Osteoblast (primary cell): ENCODE results near the gene NDUFA13. TPM values are rescaled to one million over a fixed set of nuclear protein-coding genes. Genes with fewer than 3 reads are reported as not detected.
A peak's percentile ranks its signal among the peaks of the same experiment; 100 is the strongest.

Experiments
- DNase-seq: peaks from one replicate; pipeline ENCODE4 v3.0.0; 2011; ENCODE audit warnings: low spot score, mixed read lengths; ENCODE audit not compliant: insufficient read length; ENCODE audit errors: missing footprints
- H2AFZ ChIP-seq: 2 replicates; pipeline ENCODE4 v1.6.0; 2011; ENCODE audit warnings: mild to moderate bottlenecking, low read length
- H3K27ac ChIP-seq: 2 replicates; pipeline ENCODE4 v1.5.1; 2011; ENCODE audit warnings: mild to moderate bottlenecking, low read depth, low read length, moderate library complexity
- H3K27me3 ChIP-seq: 2 replicates; pipeline ENCODE4 v1.6.0; 2012; ENCODE audit warnings: mild to moderate bottlenecking, control low read depth, inconsistent platforms, low read length, moderate library complexity; ENCODE audit not compliant: insufficient read depth
- H3K36me3 ChIP-seq: 2 replicates; pipeline ENCODE4 v1.5.1; 2011; ENCODE audit warnings: mild to moderate bottlenecking, low read length, control low read depth, moderate library complexity; ENCODE audit not compliant: insufficient read depth
- H3K4me1 ChIP-seq: 2 replicates; pipeline ENCODE4 v1.5.1; 2011; ENCODE audit warnings: mild to moderate bottlenecking, low read length, control low read depth, moderate library complexity; ENCODE audit not compliant: insufficient read depth
- H3K4me2 ChIP-seq: 2 replicates; pipeline ENCODE4 v1.6.0; 2011; ENCODE audit warnings: mild to moderate bottlenecking, low read length; ENCODE audit not compliant: insufficient read depth
- H3K4me3 ChIP-seq: fragments of 200-600 bp; sonication (generic); 3 replicates; pipeline ENCODE4 v1.5.1; 2012; ENCODE audit warnings: mild to moderate bottlenecking, low read length, inconsistent platforms; ENCODE audit not compliant: insufficient read depth
- H3K79me2 ChIP-seq: 2 replicates; pipeline ENCODE4 v1.6.0; 2012; ENCODE audit warnings: mild to moderate bottlenecking, low read length, control low read depth, inconsistent platforms; ENCODE audit not compliant: insufficient read depth
- H3K9me3 ChIP-seq: 2 replicates; pipeline ENCODE4 v1.5.1; 2011; ENCODE audit warnings: low read depth, low read length, control low read depth
- H4K20me1 ChIP-seq: 2 replicates; pipeline ENCODE4 v1.6.0; 2012; ENCODE audit warnings: mild to moderate bottlenecking, low read length, control low read depth; ENCODE audit not compliant: insufficient read depth
- total RNA-seq: library from RNA; depleted of rRNA; stranded (reverse); fragments of >200 nt; gene quantifications from 2 replicates; pipeline ENCODE4 v1.2.3, GENCODE V29; 2012
- TF ChIP-seq, protein P1 (sequence below): IDR thresholded peaks from 2 replicates; pipeline ENCODE4 v1.5.1; 2011; ENCODE audit warnings: mild to moderate bottlenecking, low read depth, low read length, moderate library complexity; ENCODE audit errors: extremely low read depth

The NDUFA13 gene
- total RNA-seq, 1 donor = 160 TPM

DNA sequence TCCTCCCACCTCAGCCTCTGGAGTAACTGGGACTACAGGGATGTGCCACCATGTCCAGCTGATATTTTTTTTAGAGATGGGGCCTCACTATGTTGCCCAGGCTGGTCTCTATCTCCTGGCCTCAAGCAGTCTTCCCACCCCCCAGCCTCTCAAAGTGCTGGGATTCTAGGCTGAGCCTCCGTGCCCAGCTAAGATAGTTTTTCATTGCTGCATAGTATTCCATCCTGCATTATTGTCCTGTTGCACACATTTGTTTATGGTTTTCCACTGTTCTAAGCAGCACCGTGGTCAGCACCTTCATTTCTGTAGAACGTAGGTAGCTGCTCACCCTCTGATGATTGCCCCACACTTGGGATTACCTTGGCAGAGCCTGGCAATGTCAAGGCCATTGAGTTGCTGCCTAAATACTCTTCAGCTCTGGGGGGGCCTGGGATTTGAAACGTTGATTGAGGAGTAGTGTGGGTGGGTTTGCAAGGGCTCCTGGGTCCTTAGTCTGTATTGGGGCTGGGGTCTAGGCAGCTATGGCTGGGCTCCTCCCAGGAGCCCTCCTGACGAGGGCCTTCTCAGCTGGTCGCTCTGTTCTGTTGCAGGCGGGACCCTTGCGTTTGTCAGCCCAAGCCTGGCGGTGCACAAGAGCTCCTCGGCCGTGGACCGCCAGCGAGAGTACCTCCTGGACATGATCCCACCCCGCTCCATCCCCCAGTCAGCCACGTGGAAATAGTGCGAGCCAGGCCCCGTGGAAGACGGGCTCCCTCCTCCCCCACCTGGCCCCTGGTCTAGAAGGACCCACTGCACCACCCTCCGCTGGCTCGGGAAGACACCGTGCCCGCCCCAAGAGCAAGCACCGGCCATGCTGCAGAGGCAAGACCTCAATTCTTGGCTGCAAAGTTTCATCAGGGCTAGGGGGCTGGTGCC lies 11.0 kb upstream of the NDUFA13 start:
- peak; percentile 78 for DNase-seq

DNA sequence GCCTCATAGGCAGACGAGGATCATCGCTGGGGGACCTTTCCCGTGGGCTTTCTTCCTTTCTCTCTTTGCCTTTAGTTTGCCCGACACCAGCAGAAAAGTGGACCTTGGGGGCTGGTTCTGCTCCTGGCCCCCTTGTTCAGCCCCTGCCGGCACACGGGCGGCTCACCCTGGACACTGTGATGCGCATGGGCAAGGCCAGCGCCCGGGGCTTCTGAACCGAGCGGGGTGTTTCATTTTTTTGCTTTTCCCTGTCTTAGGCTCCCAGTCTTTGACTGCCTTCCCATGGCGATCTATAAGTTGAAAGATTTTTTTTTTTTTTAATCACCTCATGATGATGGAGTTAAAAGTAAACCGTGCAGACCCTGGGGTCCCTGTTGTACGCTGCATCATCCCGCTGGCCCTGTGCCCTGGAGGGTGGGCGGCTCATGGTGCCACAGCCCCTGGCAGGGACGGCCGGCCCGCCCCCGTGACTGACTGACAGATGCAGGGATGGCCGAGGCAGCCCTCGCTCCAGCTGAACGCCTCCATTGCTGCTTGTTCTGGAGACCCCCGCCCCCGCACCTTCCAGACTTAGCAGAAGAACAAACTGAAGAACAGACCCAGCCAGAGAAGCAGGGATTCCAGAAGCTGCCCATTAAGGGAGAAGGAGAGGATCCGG lies 10.2 kb upstream of the NDUFA13 start:
- Histone ChIP-seq H3K79me2 (peaks cover under 1% of the 10 kb centered on the region), H2AFZ (no peak overlapping the region), H3K27ac (no peak overlapping the region), H3K9me3 (no peaks in the 10 kb centered on the region), H3K4me2 (no peak overlapping the region), H4K20me1 (peaks cover 8% of the 10 kb centered on the region), H3K36me3 (peaks cover 60% of the 10 kb centered on the region), H3K4me3 (no peak overlapping the region), H3K4me1 (no peaks in the 10 kb centered on the region), H3K27me3 (no peaks in the 10 kb centered on the region)
- peak; percentile 76 for DNase-seq
- TF ChIP-seq, protein P1, sequence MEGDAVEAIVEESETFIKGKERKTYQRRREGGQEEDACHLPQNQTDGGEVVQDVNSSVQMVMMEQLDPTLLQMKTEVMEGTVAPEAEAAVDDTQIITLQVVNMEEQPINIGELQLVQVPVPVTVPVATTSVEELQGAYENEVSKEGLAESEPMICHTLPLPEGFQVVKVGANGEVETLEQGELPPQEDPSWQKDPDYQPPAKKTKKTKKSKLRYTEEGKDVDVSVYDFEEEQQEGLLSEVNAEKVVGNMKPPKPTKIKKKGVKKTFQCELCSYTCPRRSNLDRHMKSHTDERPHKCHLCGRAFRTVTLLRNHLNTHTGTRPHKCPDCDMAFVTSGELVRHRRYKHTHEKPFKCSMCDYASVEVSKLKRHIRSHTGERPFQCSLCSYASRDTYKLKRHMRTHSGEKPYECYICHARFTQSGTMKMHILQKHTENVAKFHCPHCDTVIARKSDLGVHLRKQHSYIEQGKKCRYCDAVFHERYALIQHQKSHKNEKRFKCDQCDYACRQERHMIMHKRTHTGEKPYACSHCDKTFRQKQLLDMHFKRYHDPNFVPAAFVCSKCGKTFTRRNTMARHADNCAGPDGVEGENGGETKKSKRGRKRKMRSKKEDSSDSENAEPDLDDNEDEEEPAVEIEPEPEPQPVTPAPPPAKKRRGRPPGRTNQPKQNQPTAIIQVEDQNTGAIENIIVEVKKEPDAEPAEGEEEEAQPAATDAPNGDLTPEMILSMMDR = no peak

More for the DNA sequence above, 11.0 kb upstream of the NDUFA13 start:
- Histone ChIP-seq H4K20me1 (peaks cover 8% of the 10 kb centered on the region), H3K36me3 (peaks cover 65% of the 10 kb centered on the region), H3K9me3 (no peaks in the 10 kb centered on the region), H3K4me3 (no peak overlapping the region), H3K79me2 (peaks cover 4% of the 10 kb centered on the region), H3K4me1 (no peaks in the 10 kb centered on the region), H3K27me3 (no peaks in the 10 kb centered on the region), H2AFZ (no peak overlapping the region), H3K27ac (no peak overlapping the region), H3K4me2 (no peak overlapping the region)
- TF ChIP-seq, protein P1 = no peak

DNA sequence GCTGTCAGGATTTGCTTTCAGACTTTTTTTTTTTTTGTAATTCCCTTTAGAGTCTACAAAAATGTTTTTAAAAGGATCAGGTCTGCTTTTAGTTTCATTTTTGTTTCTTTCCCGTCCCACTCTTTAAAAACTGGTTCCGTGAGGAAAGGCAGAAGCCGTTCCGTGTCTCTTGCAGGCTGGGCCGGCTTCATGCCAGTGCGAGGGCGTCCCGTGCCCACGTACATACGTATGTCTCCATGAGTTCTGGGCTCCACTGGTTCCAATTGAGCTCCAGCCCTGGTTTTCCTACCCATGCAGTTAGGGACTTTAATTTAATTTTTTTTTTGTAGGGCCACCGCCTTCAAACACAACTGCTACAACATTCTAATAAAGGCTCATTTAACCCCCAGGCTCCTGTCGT lies 9.4 kb upstream of the NDUFA13 start:
- Histone ChIP-seq H3K27me3 (no peaks in the 10 kb centered on the region), H3K27ac (no peak overlapping the region), H3K4me2 (no peak overlapping the region), H3K79me2 (no peaks in the 10 kb centered on the region), H3K9me3 (no peaks in the 10 kb centered on the region), H3K36me3 (peaks cover 55% of the 10 kb centered on the region), H4K20me1 (peaks cover 8% of the 10 kb centered on the region), H3K4me1 (no peaks in the 10 kb centered on the region), H2AFZ (no peak overlapping the region), H3K4me3 (no peak overlapping the region)
- TF ChIP-seq, protein P1 = no peak
- peak; percentile 49 for DNase-seq

GRCh38 chr19:19507354-19507753 lies 8.7 kb upstream of the NDUFA13 start:
- no peak overlapping the region for H3K27ac ChIP-seq
- no peaks in the 10 kb centered on the region for H3K27me3 ChIP-seq
- H3K4me2 ChIP-seq = no peak overlapping the region
- DNase-seq = peak; percentile 41
- TF ChIP-seq, protein P1 = no peak
- no peak overlapping the region for H2AFZ ChIP-seq
- H3K9me3 ChIP-seq = no peaks in the 10 kb centered on the region
- H3K4me1 ChIP-seq = no peaks in the 10 kb centered on the region
- no peak overlapping the region for H3K4me3 ChIP-seq
- no peaks in the 10 kb centered on the region for H3K79me2 ChIP-seq
- peaks cover 47% of the 10 kb centered on the region for H3K36me3 ChIP-seq
- H4K20me1 ChIP-seq = peaks cover 8% of the 10 kb centered on the region
